Esophagus muscularis mucosa (tissue), 4 donors: ENCODE measurements around the gene SMO.

Experiments
- CTCF ChIP-seq, 3 experiments: fragments of 200-600 bp in 2 of 3; fragments of 450-650 bp in 1 of 3; sonication (generic) in 2 of 3; IDR thresholded peaks; one replicate each; pipeline ENCODE4 v1.5.1; 2017 to 2019; ENCODE audit warnings: antibody characterized with exemption in 3 of 3, mild to moderate bottlenecking in 2 of 3, moderate library complexity in 1 of 3
- EP300 ChIP-seq: sonication (generic); formaldehyde crosslinking; IDR thresholded peaks from one replicate; pipeline ENCODE4 v1.6.1; 2017; ENCODE audit warnings: antibody characterized with exemption
- POLR2A ChIP-seq: fragments of 450-650 bp; IDR thresholded peaks from one replicate; pipeline ENCODE4 v1.6.1; 2017; ENCODE audit warnings: antibody characterized with exemption, moderate library complexity, mild to moderate bottlenecking, low read depth
- POLR2AphosphoS5 ChIP-seq, 2 donors: sonication (generic); formaldehyde crosslinking; IDR thresholded peaks; one replicate each; pipeline ENCODE4 v1.6.1; 2017; ENCODE audit warnings: antibody characterized with exemption in 2 of 2

GRCh38 chr7:129228633-129229032 is 40.2 kb downstream of the SMO start:
- TF ChIP-seq CTCF (IDR thresholded peaks at IDR 0.05), result no peak
- no peak for TF ChIP-seq POLR2A
- no peak for TF ChIP-seq EP300
- TF ChIP-seq POLR2AphosphoS5 (IDR thresholded peaks at IDR 0.05), result no peak
